MM.1S (cell line): ENCODE data around the gene ARPP19.

Experiments
- DNase-seq: peaks from one replicate; pipeline ENCODE4 v3.0.0-alpha.2; 2015
- H2AFZ ChIP-seq: fragments of 300-600 bp; sonication (generic); 2 replicates; pipeline ENCODE4 v1.6.0; 2016; ENCODE audit warnings: antibody characterized with exemption, low read length
- H3F3A ChIP-seq: fragments of 300-600 bp; sonication (generic); 2 replicates; pipeline ENCODE4 v1.6.1; 2016; ENCODE audit warnings: mild to moderate bottlenecking, antibody characterized with exemption, low read length, moderate library complexity, mixed read lengths; ENCODE audit not compliant: insufficient read depth
- H3K27ac ChIP-seq: fragments of 300-600 bp; sonication (generic); 2 replicates; pipeline ENCODE4 v1.5.1; 2016; ENCODE audit warnings: mild to moderate bottlenecking, low read length
- H3K27me3 ChIP-seq: fragments of 300-600 bp; sonication (generic); replicated peaks from 2 replicates; pipeline ENCODE4 v1.6.0; 2016; ENCODE audit warnings: low read length; ENCODE audit not compliant: insufficient read depth
- H3K36me3 ChIP-seq: fragments of 300-600 bp; sonication (generic); replicated peaks from 2 replicates; pipeline ENCODE4 v1.6.1; 2016; ENCODE audit warnings: mild to moderate bottlenecking, low read length, mixed read lengths; ENCODE audit not compliant: insufficient read depth
- H3K4me1 ChIP-seq: fragments of 300-600 bp; sonication (generic); 2 replicates; pipeline ENCODE4 v1.6.1; 2016; ENCODE audit warnings: low read length, mixed read lengths
- H3K4me2 ChIP-seq: fragments of 300-600 bp; sonication (generic); 2 replicates; pipeline ENCODE4 v1.6.0; 2016; ENCODE audit warnings: low read depth, low read length
- H3K4me3 ChIP-seq: fragments of 300-600 bp; sonication (generic); 2 replicates; pipeline ENCODE4 v1.5.1; 2016; ENCODE audit warnings: low read length, mixed read lengths
- H3K79me2 ChIP-seq: fragments of 300-600 bp; sonication (generic); 2 replicates; pipeline ENCODE4 v1.6.1; 2016; ENCODE audit warnings: mixed run types, low read length, mixed read lengths
- H3K9ac ChIP-seq: fragments of 300-600 bp; sonication (generic); 2 replicates; pipeline ENCODE4 v1.6.1; 2016; ENCODE audit warnings: low read length, mixed read lengths
- H3K9me2 ChIP-seq: fragments of 300-600 bp; sonication (generic); replicated peaks from 2 replicates; pipeline ENCODE4 v1.6.1; 2016; ENCODE audit warnings: mild to moderate bottlenecking, low read length, mixed read lengths; ENCODE audit not compliant: insufficient read depth
- H3K9me3 ChIP-seq: fragments of 300-600 bp; sonication (generic); replicated peaks from 2 replicates; pipeline ENCODE4 v1.6.1; 2016; ENCODE audit warnings: mild to moderate bottlenecking, low read length, mixed read lengths; ENCODE audit not compliant: insufficient read depth
- H4K20me1 ChIP-seq: fragments of 300-600 bp; sonication (generic); 2 replicates; pipeline ENCODE4 v1.6.1; 2016; ENCODE audit warnings: mild to moderate bottlenecking, low read length, moderate library complexity, mixed read lengths; ENCODE audit not compliant: insufficient read depth
- EZH2 ChIP-seq: fragments of 300-600 bp; sonication (generic); optimal IDR thresholded peaks from 2 replicates; pipeline ENCODE3; 2017; ENCODE audit warnings: low read depth, mild to moderate bottlenecking, antibody characterized with exemption, low read length, mixed read lengths
- EZH2phosphoT487 ChIP-seq: fragments of 300-600 bp; sonication (generic); IDR thresholded peaks from 2 replicates; pipeline ENCODE4 v1.6.1; 2018; ENCODE audit warnings: antibody characterized with exemption, low read length
- TF ChIP-seq, protein P1 (sequence below): fragments of 300-600 bp; sonication (generic); IDR thresholded peaks from 2 replicates; pipeline ENCODE4 v1.5.1; 2016; ENCODE audit warnings: antibody characterized with exemption, low read length, mixed read lengths

The ARPP19 gene

DNA sequence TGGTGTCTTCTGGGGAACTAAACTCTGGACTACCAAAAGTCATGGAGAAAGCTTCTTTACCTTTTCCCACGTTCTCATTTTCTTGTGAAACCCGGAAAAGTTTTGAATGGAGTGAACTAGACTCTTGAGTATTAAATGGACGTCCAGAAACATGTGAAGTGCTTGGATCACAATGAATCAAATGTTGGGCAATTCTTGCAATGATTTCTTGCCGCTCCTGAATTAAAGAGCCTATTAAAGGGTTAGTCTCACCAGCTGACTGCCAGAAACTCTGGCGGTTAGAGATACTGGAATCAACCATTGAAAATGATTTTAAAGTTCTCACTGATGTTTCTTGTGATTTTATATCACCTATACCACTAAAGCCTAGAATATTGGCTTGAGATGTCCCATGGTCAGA is 40.8 kb upstream of the ARPP19 start:
- Histone ChIP-seq H3K27me3 (no peaks in the 10 kb centered on the region), H2AFZ (no peak overlapping the region), H3K27ac (no peak overlapping the region), H3K9ac (no peak overlapping the region), H4K20me1 (no peaks in the 10 kb centered on the region), H3K9me2 (no peaks in the 10 kb centered on the region), H3K4me3 (no peak overlapping the region), H3K36me3 (peaks cover 9% of the 10 kb centered on the region), H3K9me3 (no peaks in the 10 kb centered on the region), H3K4me2 (no peak overlapping the region), H3K4me1 (no peaks in the 10 kb centered on the region), H3F3A (no peaks in the 10 kb centered on the region; the same call in 1 of the 2 replicates), H3K79me2 (0 out of 2 replicates have a peak, but pooled peaks cover under 1% of the 10 kb centered on the region)
- no peak for DNase-seq
- TF ChIP-seq, protein P1, sequence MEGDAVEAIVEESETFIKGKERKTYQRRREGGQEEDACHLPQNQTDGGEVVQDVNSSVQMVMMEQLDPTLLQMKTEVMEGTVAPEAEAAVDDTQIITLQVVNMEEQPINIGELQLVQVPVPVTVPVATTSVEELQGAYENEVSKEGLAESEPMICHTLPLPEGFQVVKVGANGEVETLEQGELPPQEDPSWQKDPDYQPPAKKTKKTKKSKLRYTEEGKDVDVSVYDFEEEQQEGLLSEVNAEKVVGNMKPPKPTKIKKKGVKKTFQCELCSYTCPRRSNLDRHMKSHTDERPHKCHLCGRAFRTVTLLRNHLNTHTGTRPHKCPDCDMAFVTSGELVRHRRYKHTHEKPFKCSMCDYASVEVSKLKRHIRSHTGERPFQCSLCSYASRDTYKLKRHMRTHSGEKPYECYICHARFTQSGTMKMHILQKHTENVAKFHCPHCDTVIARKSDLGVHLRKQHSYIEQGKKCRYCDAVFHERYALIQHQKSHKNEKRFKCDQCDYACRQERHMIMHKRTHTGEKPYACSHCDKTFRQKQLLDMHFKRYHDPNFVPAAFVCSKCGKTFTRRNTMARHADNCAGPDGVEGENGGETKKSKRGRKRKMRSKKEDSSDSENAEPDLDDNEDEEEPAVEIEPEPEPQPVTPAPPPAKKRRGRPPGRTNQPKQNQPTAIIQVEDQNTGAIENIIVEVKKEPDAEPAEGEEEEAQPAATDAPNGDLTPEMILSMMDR: no peak
- no peak for TF ChIP-seq EZH2phosphoT487
- TF ChIP-seq EZH2: no peak

DNA sequence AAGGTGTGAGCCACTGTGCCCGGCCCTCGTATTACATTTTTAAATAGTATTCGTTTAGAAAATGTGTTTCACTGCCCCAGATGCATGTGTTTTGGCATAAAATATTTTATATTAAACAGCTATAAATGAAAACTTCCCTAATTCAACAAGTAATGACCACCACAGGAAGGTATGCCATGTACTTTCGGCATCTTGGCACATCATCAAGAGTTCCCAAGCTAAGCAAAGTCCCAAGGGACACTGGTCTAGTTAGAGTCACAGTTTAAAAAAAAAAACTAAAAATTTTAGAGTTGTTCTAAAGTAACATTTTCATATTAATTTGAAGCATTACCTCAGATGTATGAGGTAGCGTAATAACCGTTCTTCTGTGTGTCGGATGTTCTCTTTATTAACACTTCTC is 15.6 kb upstream of the ARPP19 start:
- H4K20me1 ChIP-seq: no peaks in the 10 kb centered on the region
- H3K27ac ChIP-seq: no peak overlapping the region
- no peaks in the 10 kb centered on the region for H3K9me3 ChIP-seq
- H3K36me3 ChIP-seq: peaks cover 10% of the 10 kb centered on the region; the same call in 1 of the 2 replicates
- H3K4me2 ChIP-seq: no peak overlapping the region
- H2AFZ ChIP-seq: no peak overlapping the region
- no peak for TF ChIP-seq EZH2phosphoT487
- TF ChIP-seq EZH2: no peak
- TF ChIP-seq, protein P1: no peak
- no peak overlapping the region for H3K4me3 ChIP-seq
- H3F3A ChIP-seq: 0 out of 2 replicates have a peak, but pooled peaks cover 16% of the 10 kb centered on the region
- no peak for DNase-seq
- no peaks in the 10 kb centered on the region for H3K27me3 ChIP-seq
- no peaks in the 10 kb centered on the region for H3K79me2 ChIP-seq
- H3K9ac ChIP-seq: no peak overlapping the region
- H3K4me1 ChIP-seq: no peaks in the 10 kb centered on the region
- no peaks in the 10 kb centered on the region for H3K9me2 ChIP-seq

DNA sequence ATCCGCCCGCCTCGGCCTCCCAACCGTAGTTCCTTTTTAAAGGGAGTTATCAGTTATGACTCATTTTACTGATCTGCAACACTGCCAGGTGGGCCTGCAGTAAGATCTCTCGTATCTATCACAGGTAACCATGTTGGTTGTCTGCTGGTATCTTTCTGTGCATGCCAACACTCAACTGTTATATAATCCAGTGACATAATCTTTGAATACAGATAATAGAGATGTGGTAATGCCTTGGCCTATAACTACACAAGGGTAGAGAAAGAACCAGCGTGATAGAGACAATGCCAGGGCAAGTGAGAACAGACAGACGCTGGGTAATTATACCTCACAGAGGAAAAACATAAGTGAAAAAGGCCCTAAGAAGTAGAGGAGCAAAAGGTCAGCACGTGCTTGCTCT is 11.0 kb upstream of the ARPP19 start:
- no peak for DNase-seq

More for the DNA sequence above, 11.0 kb upstream of the ARPP19 start:
- no peak overlapping the region for H3K27ac ChIP-seq
- H3K4me2 ChIP-seq: no peak overlapping the region
- no peak for TF ChIP-seq EZH2phosphoT487
- TF ChIP-seq, protein P1: no peak
- no peak for TF ChIP-seq EZH2
- peaks cover 10% of the 10 kb centered on the region; the same call in 1 of the 2 replicates for H3K36me3 ChIP-seq
- no peaks in the 10 kb centered on the region for H3K9me2 ChIP-seq
- no peaks in the 10 kb centered on the region for H3K79me2 ChIP-seq
- H3K9ac ChIP-seq: no peak overlapping the region
- H4K20me1 ChIP-seq: no peaks in the 10 kb centered on the region
- H2AFZ ChIP-seq: no peak overlapping the region
- no peaks in the 10 kb centered on the region for H3K4me1 ChIP-seq
- H3F3A ChIP-seq: 0 out of 2 replicates have a peak, but pooled peaks cover 16% of the 10 kb centered on the region
- H3K27me3 ChIP-seq: no peaks in the 10 kb centered on the region
- no peak overlapping the region for H3K4me3 ChIP-seq
- H3K9me3 ChIP-seq: no peaks in the 10 kb centered on the region
